Hematopoietic multipotent progenitor cell treated with erythropoietin and hydrocortisone succinate and interleukin-3 and kit ligand, for 8 days (in vitro differentiated cells): ENCODE results near the gene TMEM132D.
"Not testable (repeated sequence)": the region's sequence is repeated elsewhere in the genome, so short reads cannot be mapped to it uniquely, and the experiment has no call there.

ENCODE experiments used
- DNase-seq: peaks from one replicate; pipeline ENCODE4 v3.0.0-alpha.2; 2015

The TMEM132D gene

GRCh38 chr12:129082441-129082840, 821.4 kb downstream of the TMEM132D start:
- DNase-seq, result no peak

- DNase-seq, result no peak
These were observed 822.0 kb downstream of the TMEM132D start for GRCh38 chr12:129081755-129082250.

GRCh38 chr12:129080821-129081220, 823.0 kb downstream of the TMEM132D start:
- no peak for DNase-seq

GRCh38 chr12:129080391-129080790, 823.4 kb downstream of the TMEM132D start:
- DNase-seq, result no peak

GRCh38 chr12:129079719-129080118, 824.1 kb downstream of the TMEM132D start:
- DNase-seq, result no peak

- no peak for DNase-seq
These were observed 827.1 kb downstream of the TMEM132D start for GRCh38 chr12:129076441-129077320.

GRCh38 chr12:129075460-129076208, 828.2 kb downstream of the TMEM132D start:
- DNase-seq, result no peak

- DNase-seq, result no peak
These were observed 829.4 kb downstream of the TMEM132D start for GRCh38 chr12:129074379-129074778.

GRCh38 chr12:129073157-129073915, 830.5 kb downstream of the TMEM132D start:
- DNase-seq, result no peak

GRCh38 chr12:129071362-129071761, 832.5 kb downstream of the TMEM132D start:
- DNase-seq, result no peak

- DNase-seq, result no peak
These were observed 833.9 kb downstream of the TMEM132D start for GRCh38 chr12:129069886-129070285.

- DNase-seq, result no peak
These were observed 835.1 kb downstream of the TMEM132D start for GRCh38 chr12:129068684-129069083.

- DNase-seq, result no peak
These were observed 836.3 kb downstream of the TMEM132D start for GRCh38 chr12:129067491-129067890.

- DNase-seq, result no peak
These were observed 839.5 kb downstream of the TMEM132D start for GRCh38 chr12:129064209-129064855.

GRCh38 chr12:129063600-129063999, 840.2 kb downstream of the TMEM132D start:
- DNase-seq, result no peak

- DNase-seq, result no peak
These were observed 850.6 kb downstream of the TMEM132D start for GRCh38 chr12:129053232-129053631.

- no peak for DNase-seq
These were observed 851.5 kb downstream of the TMEM132D start for GRCh38 chr12:129052373-129052772.

- DNase-seq, result peak; percentile 16
These were observed 853.9 kb downstream of the TMEM132D start for GRCh38 chr12:129049917-129050316.

GRCh38 chr12:129043334-129043733, 860.5 kb downstream of the TMEM132D start:
- DNase-seq, result not testable (repeated sequence)

GRCh38 chr12:129036135-129036534, 867.7 kb downstream of the TMEM132D start:
- no peak for DNase-seq

- DNase-seq, result no peak
These were observed 869.1 kb downstream of the TMEM132D start for GRCh38 chr12:129034558-129035289.

GRCh38 chr12:129028844-129029243, 875.0 kb downstream of the TMEM132D start:
- DNase-seq, result no peak
